Measurements from ENCODE around the gene KIRREL1.

KIRREL1 gene

GRCh38 chr1:158105352-158106095, 112.1 kb downstream of the KIRREL1 start:
- no peaks in the 10 kb centered on the region for H3K4me1 ChIP-seq (ENCODE audit: control insufficient read depth, low read length)
- no peaks in the 10 kb centered on the region for H3F3A ChIP-seq (ENCODE audit: control insufficient read depth, insufficient read depth)
- H3K4me2 ChIP-seq (ENCODE audit: low read length) = no peak overlapping the region

GRCh38 chr1:158107916-158108315, 114.5 kb downstream of the KIRREL1 start:
- H3K4me2 ChIP-seq (ENCODE audit: low read length) = no peak overlapping the region
- no peak for TF ChIP-seq CTCF (IDR thresholded peaks at IDR 0.05; ENCODE audit: low read depth, low read length, poor library complexity, severe bottlenecking)
- no peak for TF ChIP-seq EZH2phosphoT487 (IDR thresholded peaks at IDR 0.05; ENCODE audit: borderline replicate concordance, low read length)
- peaks cover 20% of the 10 kb centered on the region for H3K9me3 ChIP-seq (ENCODE audit: control insufficient read depth, insufficient read depth, low read length)
- no peaks in the 10 kb centered on the region for H3K79me2 ChIP-seq (ENCODE audit: control insufficient read depth, low read length)
- no peaks in the 10 kb centered on the region for H4K20me1 ChIP-seq (ENCODE audit: control insufficient read depth, insufficient read depth, low read depth, low read length)
- H3K27me3 ChIP-seq (ENCODE audit: control insufficient read depth, low read length) = peaks cover 14% of the 10 kb centered on the region
- no peaks in the 10 kb centered on the region; the same call in 1 of the 2 replicates for H3F3A ChIP-seq (ENCODE audit: control insufficient read depth, insufficient read depth)
- H3K27ac ChIP-seq (ENCODE audit: low read depth, low read length) = no peak overlapping the region
- H3K4me3 ChIP-seq (ENCODE audit: low read length) = no peak overlapping the region
- no peaks in the 10 kb centered on the region for H3K36me3 ChIP-seq (ENCODE audit: control insufficient read depth, low read length)
- H3K4me1 ChIP-seq (ENCODE audit: control insufficient read depth, low read length) = peaks cover 2% of the 10 kb centered on the region
- H3K9me2 ChIP-seq (replicated peaks; ENCODE audit: control insufficient read depth, low read length) = no peaks in the 10 kb centered on the region

More at GRCh38 chr1:158105352-158106095, 112.1 kb downstream of the KIRREL1 start:
- Histone ChIP-seq H3K27me3 (ENCODE audit: control insufficient read depth, low read length) (peaks cover 7% of the 10 kb centered on the region; the same call in 1 of the 2 replicates), H3K9me3 (ENCODE audit: control insufficient read depth, insufficient read depth, low read length) (peaks cover 9% of the 10 kb centered on the region; the same call in 1 of the 2 replicates), H3K36me3 (ENCODE audit: control insufficient read depth, low read length) (no peaks in the 10 kb centered on the region), H3K27ac (ENCODE audit: low read depth, low read length) (no peak overlapping the region), H3K79me2 (ENCODE audit: control insufficient read depth, low read length) (no peaks in the 10 kb centered on the region), H3K9me2 (replicated peaks; ENCODE audit: control insufficient read depth, low read length) (no peaks in the 10 kb centered on the region), H4K20me1 (ENCODE audit: control insufficient read depth, insufficient read depth, low read depth, low read length) (no peaks in the 10 kb centered on the region), H3K4me3 (ENCODE audit: low read length) (no peak overlapping the region)
- TF ChIP-seq CTCF (IDR thresholded peaks at IDR 0.05; ENCODE audit: low read depth, low read length, poor library complexity, severe bottlenecking) (no peak), EZH2phosphoT487 (IDR thresholded peaks at IDR 0.05; ENCODE audit: borderline replicate concordance, low read length) (no peak)

GRCh38 chr1:158112994-158113758, 119.7 kb downstream of the KIRREL1 start:
- Histone ChIP-seq H3K36me3 (ENCODE audit: control insufficient read depth, low read length) (no peaks in the 10 kb centered on the region), H3K4me1 (ENCODE audit: control insufficient read depth, low read length) (peaks cover 18% of the 10 kb centered on the region), H3K27me3 (ENCODE audit: control insufficient read depth, low read length) (peaks cover 21% of the 10 kb centered on the region), H3K4me2 (ENCODE audit: low read length) (peak overlapping the region; percentile 78), H4K20me1 (ENCODE audit: control insufficient read depth, insufficient read depth, low read depth, low read length) (no peaks in the 10 kb centered on the region), H3K27ac (ENCODE audit: low read depth, low read length) (no peak overlapping the region), H3K9me3 (ENCODE audit: control insufficient read depth, insufficient read depth, low read length) (peaks cover 20% of the 10 kb centered on the region), H3K4me3 (ENCODE audit: low read length) (peak overlapping the region; percentile 72), H3K79me2 (ENCODE audit: control insufficient read depth, low read length) (no peaks in the 10 kb centered on the region), H3F3A (ENCODE audit: control insufficient read depth, insufficient read depth) (no peaks in the 10 kb centered on the region; the same call in 1 of the 2 replicates), H3K9me2 (replicated peaks; ENCODE audit: control insufficient read depth, low read length) (no peaks in the 10 kb centered on the region)
- peak; percentile 78 for TF ChIP-seq CTCF (IDR thresholded peaks at IDR 0.05; ENCODE audit: low read depth, low read length, poor library complexity, severe bottlenecking)
- TF ChIP-seq EZH2phosphoT487 (IDR thresholded peaks at IDR 0.05; ENCODE audit: borderline replicate concordance, low read length) = 0 out of 2 replicates have a peak, but pooled peaks have one; percentile 36
